Right lobe of liver (tissue), 6 donors: ENCODE data around the gene KCNIP3. TPM values are rescaled to one million over a fixed set of nuclear protein-coding genes. Genes with fewer than 3 reads are reported as not detected.

Experiments used
- ATAC-seq, 4 donors: fragments of 200-7000 bp; cut with Tn5 transposase; one replicate each; pipeline ENCODE4 v1.9.1; 2020; ENCODE audit warnings: mild to moderate bottlenecking in 4 of 4, moderate library complexity in 4 of 4
- DNase-seq, 3 donors: peaks; one replicate each; pipeline ENCODE4 v3.0.0-alpha.2; 2020
- H3K27ac ChIP-seq, 3 donors: fragments of 200-600 bp; one replicate each; pipeline ENCODE4 v1.8.0; 2022
- H3K27me3 ChIP-seq, 2 donors: fragments of 200-600 bp; one replicate each; pipeline ENCODE4 v1.8.0; 2022
- H3K36me3 ChIP-seq, 4 donors: fragments of 200-600 bp; sonication (generic) in 1 of 4; one replicate each; pipeline versions ENCODE4 v1.5.1 to v1.8.0; 2017 to 2022; ENCODE audit warnings: control low read depth in 1 of 4
- H3K4me1 ChIP-seq, 4 donors: fragments of 200-600 bp; sonication (generic) in 1 of 4; one replicate each; pipeline versions ENCODE4 v1.5.1 to v1.8.0; 2017 to 2022; ENCODE audit warnings: control low read depth in 1 of 4
- H3K4me3 ChIP-seq, 3 donors: fragments of 200-600 bp; one replicate each; pipeline ENCODE4 v1.8.0; 2022
- H3K9me3 ChIP-seq, 4 donors: fragments of 200-600 bp; sonication (generic) in 1 of 4; one replicate each; pipeline versions ENCODE4 v1.5.1 to v1.8.0; 2017 to 2022; ENCODE audit warnings: control low read depth in 1 of 4
- POLR2A ChIP-seq: fragments of 450-650 bp; IDR thresholded peaks from one replicate; pipeline ENCODE4 v1.6.1; 2017; ENCODE audit warnings: antibody characterized with exemption, mild to moderate bottlenecking
- WGBS: methylation state at CpG from one replicate; pipeline ENCODE4 v1.1.6; 2018; ENCODE audit warnings: low coverage, low lambda C conversion rate; ENCODE audit not compliant: insufficient coverage; ENCODE audit errors: missing lambda C conversion rate; 5-methylcytosine and 5-hydroxymethylcytosine counted together
- intact Hi-C, 2 donors: fragments of 100-400 bp; cut with DNase I; formaldehyde crosslinking; loops; one replicate each; pipeline versions ENCODE4 v1.11.2 to v1.14.1; 2022
- total RNA-seq, 6 experiments: library from RNA; depleted of rRNA in 2 of 6; stranded (reverse); fragments of >200 nt in 2 of 6; fragmentation: NEBNext Ultra II Directional in 3 of 6; extraction: Animal tissue kit (Norgen Biotek cat#: 25700) in 3 of 6; gene quantifications; one replicate each; pipeline versions ENCODE4 v1.1.0 to v1.2.4, GENCODE V29; 2016 to 2023
- TF ChIP-seq, protein P1 (sequence below), 4 donors: fragments of 200-600 bp in 3 of 4; fragments of 450-650 bp in 1 of 4; IDR thresholded peaks; one replicate each; pipeline versions ENCODE4 v1.5.1 to v1.8.0; 2016 to 2022; ENCODE audit warnings: antibody characterized with exemption in 4 of 4, mild to moderate bottlenecking in 2 of 4
- donor health status: DM: no; HTN: yes; CAD: no.
- donor health status: DM: no; HTN: no; CAD: no.
- donor health status: DM: no; HTN: no; CAD: no.
- donor health status: DM: no; HTN: yes; CAD: no.
- donor health status: DM: no; HTN: yes; CAD: no.

Gene KCNIP3
- total RNA-seq, 6 experiments from 2014 or later: 0.46 to 3.3 (median 1.2) TPM

DNA sequence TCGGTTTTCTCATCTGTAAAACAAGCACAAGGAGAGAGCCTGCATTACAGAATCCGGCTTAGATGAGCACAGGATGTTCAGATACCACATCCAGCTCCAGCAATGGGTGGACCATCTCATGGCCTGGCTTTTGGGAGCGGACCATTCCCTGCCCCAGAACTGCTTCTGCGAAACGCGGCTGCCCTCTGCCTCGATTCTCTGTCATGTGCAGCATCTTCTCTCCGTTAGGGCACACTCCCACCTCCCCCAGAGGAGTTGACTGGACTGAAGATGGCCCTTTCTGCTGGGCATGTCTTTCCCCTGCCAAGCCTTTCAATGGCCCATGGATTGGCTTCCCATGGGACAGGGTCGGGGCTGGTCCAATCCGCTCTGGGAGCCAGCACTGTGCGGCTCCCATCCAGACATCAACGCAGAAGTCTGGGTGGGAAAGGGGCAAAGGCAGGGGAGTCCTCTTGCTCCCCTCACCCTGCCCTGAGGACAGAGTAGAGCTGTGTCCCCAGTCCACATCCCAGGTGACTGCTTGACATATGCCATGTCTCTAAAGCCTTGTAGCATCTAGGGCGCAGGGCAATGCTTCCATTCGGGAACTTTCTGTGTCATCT, 91.0 kb downstream of the KCNIP3 start:
- Histone ChIP-seq H3K4me3 (no peak overlapping the region), H3K36me3 (no peaks in the 10 kb centered on the region), H3K27ac (no peak overlapping the region), H3K4me1 (peaks cover 0 to 50% (median 17%) of the 10 kb centered on the region in 4 donors), H3K27me3 (no peaks in the 10 kb centered on the region), H3K9me3 (no peaks in the 10 kb centered on the region)
- ATAC-seq (no peak), DNase-seq (peak in 1 of 3 donors; percentile 33)
- TF ChIP-seq POLR2A: no peak
- intact Hi-C loops: no loop called here
- no CpG with 5 or more reads among the region's 14 CpGs for WGBS

DNA sequence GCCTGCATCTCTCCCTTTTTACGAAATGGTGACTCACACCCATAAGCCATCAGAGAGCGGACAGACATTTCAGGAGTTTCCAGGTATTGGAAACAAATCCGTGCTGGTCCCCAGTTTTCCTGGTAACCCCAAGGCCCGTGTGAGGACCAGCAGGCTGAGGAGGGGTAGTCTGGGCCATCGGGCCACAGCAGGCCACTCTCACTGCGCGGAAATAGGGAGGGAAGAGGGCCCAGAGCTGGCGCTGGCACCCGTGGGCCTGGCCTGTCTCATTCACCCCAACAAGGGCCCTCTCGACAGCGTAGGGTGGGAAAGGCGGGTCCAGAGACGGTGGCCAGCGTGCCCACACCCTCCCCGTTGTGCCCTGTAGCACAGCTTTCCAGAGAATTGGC, 91.7 kb downstream of the KCNIP3 start:
- Histone ChIP-seq H3K36me3 (no peaks in the 10 kb centered on the region), H3K27me3 (no peaks in the 10 kb centered on the region), H3K27ac (no peak overlapping the region), H3K4me1 (peaks cover 0 to 57% (median 20%) of the 10 kb centered on the region in 4 donors), H3K9me3 (no peaks in the 10 kb centered on the region), H3K4me3 (no peak overlapping the region)
- DNase-seq: no peak
- intact Hi-C loops: no loop called here
- WGBS: 77% methylated on average over 4 of the region's 15 CpGs
- no peak for TF ChIP-seq POLR2A
- TF ChIP-seq, protein P1, sequence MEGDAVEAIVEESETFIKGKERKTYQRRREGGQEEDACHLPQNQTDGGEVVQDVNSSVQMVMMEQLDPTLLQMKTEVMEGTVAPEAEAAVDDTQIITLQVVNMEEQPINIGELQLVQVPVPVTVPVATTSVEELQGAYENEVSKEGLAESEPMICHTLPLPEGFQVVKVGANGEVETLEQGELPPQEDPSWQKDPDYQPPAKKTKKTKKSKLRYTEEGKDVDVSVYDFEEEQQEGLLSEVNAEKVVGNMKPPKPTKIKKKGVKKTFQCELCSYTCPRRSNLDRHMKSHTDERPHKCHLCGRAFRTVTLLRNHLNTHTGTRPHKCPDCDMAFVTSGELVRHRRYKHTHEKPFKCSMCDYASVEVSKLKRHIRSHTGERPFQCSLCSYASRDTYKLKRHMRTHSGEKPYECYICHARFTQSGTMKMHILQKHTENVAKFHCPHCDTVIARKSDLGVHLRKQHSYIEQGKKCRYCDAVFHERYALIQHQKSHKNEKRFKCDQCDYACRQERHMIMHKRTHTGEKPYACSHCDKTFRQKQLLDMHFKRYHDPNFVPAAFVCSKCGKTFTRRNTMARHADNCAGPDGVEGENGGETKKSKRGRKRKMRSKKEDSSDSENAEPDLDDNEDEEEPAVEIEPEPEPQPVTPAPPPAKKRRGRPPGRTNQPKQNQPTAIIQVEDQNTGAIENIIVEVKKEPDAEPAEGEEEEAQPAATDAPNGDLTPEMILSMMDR (IDR thresholded peaks at IDR 0.05): no peak
- no peak for ATAC-seq

DNA sequence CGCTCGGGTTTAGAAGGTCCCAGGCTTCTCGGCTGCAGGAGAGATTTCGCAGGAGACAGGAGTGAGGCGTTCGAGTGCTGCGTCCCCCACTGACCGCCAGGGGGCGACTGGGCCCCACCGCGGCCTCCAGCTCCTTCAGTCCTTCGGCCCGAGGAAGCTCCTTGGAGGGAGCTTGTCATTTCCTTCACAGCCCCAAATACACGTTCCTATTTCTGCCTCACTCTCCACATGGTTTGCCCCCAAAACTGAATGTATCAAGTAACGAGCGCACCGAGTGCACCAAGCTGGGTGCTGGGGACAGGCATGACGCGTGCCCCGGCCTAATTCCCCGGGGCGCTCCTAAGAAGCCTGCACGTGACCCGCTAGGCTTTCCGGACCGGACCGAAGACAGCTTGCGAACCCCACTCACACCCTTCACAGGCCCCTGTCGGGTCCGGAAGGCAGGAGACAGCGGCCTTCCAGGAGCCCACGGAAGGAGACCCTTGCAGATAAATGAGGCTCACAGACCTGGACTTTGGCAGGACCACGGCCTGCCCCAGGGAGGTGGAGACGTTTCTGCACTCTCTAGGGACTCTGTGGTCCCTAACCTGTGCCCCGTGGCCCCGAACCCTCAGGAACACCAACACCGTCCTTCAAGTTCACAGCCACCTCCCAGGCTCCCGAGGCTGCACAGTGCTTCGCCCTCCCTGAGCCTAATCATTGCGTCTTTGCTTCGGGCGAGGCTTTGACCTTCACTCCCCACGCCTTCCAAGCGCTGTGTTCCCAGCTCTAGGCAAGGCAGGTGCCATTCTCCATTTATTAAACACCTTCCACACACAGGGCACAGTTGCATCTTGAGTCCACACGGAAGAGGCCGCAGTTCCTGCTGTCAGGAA, 92.3 kb downstream of the KCNIP3 start:
- H3K36me3 ChIP-seq: no peaks in the 10 kb centered on the region
- no peaks in the 10 kb centered on the region for H3K9me3 ChIP-seq
- DNase-seq (peak in 1 of 3 donors; percentile 55), ATAC-seq (peak in 2 of 4 donors; percentile 18 to 21)
- H3K27ac ChIP-seq: peak overlapping the region in 2 of 3 donors; percentile 75 to 89
- peaks cover 0 to 58% (median 20%) of the 10 kb centered on the region in 4 donors for H3K4me1 ChIP-seq
- 68% methylated on average over 14 of the region's 46 CpGs for WGBS
- TF ChIP-seq, protein P1 (IDR thresholded peaks at IDR 0.05): peak; percentile 49 to 77 (median 68)
- no peak for TF ChIP-seq POLR2A
- intact Hi-C loops: no loop called here
- H3K4me3 ChIP-seq: no peak overlapping the region
- no peaks in the 10 kb centered on the region for H3K27me3 ChIP-seq

DNA sequence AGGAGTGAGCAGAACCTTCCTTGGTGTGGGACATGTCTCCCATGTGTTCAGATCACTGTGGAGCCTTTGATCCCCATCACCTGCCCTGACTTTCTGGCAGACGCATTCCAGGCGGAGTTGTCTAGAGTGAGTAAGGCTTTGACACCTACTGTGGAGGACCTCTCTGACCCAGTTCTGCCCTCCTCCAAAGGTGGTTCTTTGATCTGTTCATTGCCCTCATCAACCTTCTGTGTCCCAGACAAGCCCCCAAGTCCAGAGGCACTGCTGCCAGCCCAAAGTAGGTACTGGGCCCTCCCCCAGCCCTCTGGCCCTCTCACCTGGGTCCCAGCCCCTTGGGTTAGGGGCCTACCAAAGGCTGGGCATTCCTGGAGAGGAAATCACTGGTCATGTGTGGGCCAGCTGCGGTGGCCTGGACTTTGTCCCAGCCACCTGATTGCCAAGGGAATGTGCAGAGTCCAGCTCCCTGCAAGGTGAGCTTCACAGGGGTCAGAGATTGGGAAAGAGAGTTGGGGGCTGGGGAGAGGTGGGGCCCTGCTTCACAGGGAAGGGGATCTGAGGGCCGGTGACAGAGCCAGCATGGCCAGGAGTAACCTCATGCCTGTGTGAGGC, 93.2 kb downstream of the KCNIP3 start:
- Histone ChIP-seq H3K9me3 (no peaks in the 10 kb centered on the region), H3K27me3 (no peaks in the 10 kb centered on the region), H3K4me3 (no peak overlapping the region), H3K36me3 (no peaks in the 10 kb centered on the region), H3K4me1 (peaks cover 0 to 54% (median 20%) of the 10 kb centered on the region in 4 donors), H3K27ac (peak overlapping the region; percentile 58 to 89 (median 75))
- WGBS: 63% methylated on average over 2 of the region's 4 CpGs
- peak; percentile 69 to 90 (median 84) for DNase-seq
- ATAC-seq: peak; percentile 56 to 83 (median 76)
- TF ChIP-seq, protein P1 (IDR thresholded peaks at IDR 0.05): no peak
- TF ChIP-seq POLR2A: no peak
- intact Hi-C loops: no loop called here
